Stimulated activated CD4-positive, alpha-beta T cell treated with anti-CD3 and anti-CD28 coated beads, Interleukin-4, amount 100 ng/mL, for 4 hours (primary cell): ENCODE measurements around the gene GOSR2.
A peak's percentile ranks its signal among the peaks of the same experiment; 100 is the strongest.
"Not testable (repeated sequence)": the region's sequence is repeated elsewhere in the genome, so short reads cannot be mapped to it uniquely, and the experiment has no call there.

Experiments
- DNase-seq, 2 experiments: peaks; one replicate each; pipeline ENCODE4 v3.0.0-alpha.2; 2020

The GOSR2 gene

GRCh38 chr17:46968224-46968834 is 45.4 kb downstream of the GOSR2 start:
- no peak for DNase-seq

DNA sequence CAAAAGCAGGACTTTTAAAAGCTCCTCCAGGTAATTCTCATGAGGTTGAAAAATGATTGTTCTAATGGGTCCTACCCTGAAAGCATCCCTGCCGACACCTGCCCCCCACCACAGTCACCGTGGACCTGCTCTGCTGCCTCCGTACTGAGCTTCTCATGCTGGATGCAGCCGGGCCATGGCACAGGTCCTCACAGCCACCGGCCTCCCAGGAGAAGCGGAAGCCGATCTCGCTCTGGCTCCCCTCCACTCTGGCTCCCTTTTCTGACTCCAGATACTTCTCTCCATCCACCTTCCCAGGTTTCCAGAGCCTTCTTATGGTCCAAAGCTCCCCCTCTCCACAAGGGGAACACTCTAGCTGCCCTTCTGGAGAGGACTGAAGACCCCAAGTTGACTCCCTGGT is 45.9 kb downstream of the GOSR2 start:
- no peak for DNase-seq

DNA sequence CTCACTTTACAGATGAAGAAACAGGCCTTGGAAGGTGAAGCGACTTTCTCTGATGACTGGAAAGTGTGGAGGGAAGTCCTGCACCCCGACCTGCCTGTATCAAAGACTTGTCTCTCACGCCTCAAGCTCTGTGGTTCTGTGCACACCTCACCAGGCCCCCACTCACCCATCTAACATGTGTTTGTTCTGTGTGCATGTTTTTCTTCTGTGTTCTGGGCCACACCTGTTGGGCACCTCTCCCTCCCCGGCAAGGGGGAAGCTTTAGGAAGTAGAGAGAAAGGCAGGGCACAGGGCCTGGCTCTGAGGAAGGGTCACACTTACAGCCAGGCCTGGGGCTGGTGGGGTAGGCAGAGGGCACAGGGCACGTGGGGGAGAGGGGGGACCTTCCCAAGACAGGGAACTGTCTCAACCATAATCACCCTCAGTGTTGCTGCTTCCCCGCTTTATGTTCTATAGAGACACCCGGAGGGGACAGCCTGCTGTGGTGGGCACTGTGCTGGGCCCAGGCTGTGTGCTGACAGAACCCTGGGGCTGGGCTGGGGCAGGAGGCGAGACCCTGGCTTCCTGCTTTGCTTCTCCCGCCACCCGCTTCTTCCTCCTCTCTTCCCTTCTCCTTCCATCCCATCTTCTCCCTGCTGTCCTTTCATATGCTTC is 48.8 kb downstream of the GOSR2 start:
- DNase-seq: no peak

- no peak for DNase-seq
Observed at GRCh38 chr17:46972346-46972745, 49.4 kb downstream of the GOSR2 start.

DNA sequence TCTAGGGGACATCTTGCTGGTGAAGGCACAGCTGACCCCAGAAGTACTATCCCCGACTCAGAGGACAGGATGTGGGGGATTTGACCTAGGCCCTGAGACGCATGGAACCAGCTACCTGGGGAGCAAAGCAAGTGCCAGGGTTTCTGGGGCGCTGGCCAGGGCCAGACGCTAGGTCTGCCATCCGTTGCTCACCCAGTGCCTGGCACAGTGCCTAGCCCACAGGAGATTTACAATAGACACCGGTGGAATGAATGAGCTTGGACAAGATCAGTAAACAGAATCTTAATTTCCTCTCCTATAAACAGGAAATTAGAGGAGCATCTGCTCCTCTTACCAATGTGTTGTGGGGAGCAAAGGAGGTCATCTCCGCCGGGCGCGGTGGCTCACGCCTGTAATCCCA is 51.1 kb downstream of the GOSR2 start:
- DNase-seq: no peak

- no peak for DNase-seq
Observed at GRCh38 chr17:46975287-46975686, 52.3 kb downstream of the GOSR2 start.

DNA sequence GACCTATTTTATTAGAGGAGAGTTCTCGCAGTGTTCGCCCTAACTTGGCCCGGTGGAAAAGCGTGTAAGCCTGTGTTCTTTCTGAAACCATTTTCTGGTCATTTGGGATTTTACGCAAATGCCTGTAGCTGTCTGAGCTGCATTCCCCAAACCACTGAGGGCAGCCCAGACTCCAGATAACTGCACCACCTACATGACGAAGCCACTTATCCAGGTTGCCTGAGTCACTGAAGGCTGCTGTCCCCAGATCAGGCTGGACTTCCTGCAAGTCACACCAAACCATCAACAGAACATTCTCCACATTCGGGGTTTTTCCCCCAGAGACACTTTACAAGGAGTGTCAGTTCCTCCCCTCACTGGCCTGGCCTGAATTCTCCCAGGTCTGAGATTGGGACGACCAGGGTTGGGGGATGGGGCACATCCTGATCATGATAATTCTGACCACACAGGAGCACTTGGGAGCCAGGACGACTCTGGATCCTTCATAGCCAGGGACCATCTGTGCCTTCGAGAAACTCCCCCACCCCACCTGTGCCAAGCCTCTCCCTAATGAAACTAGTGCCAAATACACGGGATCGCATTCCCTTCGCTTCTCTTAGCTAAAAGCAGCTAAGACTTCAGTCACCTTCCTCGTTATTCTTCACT is 53.8 kb downstream of the GOSR2 start:
- DNase-seq: no peak

DNA sequence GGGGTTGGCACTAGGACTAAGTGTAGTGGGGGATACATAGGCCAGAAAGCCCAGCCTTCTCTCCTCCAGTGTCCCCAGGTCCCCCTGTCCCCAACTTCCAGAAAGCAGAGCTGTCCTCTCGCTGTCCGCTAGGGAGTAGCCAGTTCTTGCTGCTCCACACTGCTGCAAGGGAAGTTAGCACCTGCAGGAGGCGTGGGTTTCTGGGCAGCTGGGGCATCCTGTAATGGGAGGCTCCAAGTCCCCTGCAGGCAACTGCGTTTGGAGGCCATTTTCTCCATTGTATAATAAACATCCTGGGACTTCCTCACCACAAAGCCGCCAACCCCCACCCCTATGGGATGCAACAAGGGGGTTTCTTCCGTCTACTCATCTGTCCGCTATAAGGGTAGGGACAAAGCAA is 54.4 kb downstream of the GOSR2 start:
- DNase-seq: no peak

- no peak for DNase-seq
Observed at GRCh38 chr17:46977750-46978488, 55.0 kb downstream of the GOSR2 start.

GRCh38 chr17:46978489-46979146 is 55.7 kb downstream of the GOSR2 start:
- peak in 1 of 2 experiments; percentile 16 for DNase-seq

GRCh38 chr17:46979147-46979863 is 56.3 kb downstream of the GOSR2 start, which contains the start of gene RPRML:
RPRML (minus strand) TSS chr17:46979253; CDS start chr17:46979007, 246 bp downstream.
- DNase-seq: peak; percentile 11 to 40

DNA sequence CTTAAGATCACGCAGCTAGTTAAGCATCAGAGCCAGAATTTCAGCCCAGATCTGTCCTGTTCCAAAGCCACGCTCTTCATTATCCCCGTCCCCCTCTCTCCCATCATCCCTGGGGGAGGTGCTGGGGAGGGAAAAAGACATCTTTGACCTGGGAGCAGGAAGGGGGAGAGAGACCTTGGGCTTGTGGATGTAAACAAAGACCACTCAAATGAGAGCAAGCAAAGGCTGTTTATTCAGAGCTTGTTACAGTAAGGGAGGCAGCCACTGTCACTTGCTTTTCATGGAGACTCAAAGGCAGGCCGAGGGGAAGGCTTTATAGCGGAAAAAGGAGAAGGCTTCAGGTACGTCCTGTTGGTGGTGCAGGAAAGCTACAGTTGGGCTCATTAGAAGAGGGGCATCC is 59.6 kb downstream of the GOSR2 start:
- DNase-seq: no peak

DNA sequence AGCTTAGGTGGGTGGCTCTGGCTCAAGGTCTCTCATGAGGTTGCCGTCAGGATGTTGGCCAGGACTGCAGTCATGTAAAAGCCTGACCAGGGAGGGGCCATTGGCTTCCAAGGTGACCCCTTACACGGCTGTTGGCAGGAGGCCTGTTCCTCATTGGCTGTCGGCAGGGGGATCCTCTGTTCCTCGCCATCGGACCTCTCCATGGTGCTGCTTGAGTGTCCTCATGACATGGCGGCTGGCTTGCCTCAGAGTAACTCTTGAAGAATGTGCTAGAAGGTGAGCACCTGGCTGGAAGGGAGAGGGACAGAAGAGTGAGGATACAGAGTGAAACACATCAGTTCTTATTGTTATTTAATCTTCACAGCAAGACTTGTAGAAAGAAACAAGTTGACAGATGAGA is 60.8 kb downstream of the GOSR2 start:
- no peak for DNase-seq

- DNase-seq: no peak
Observed at GRCh38 chr17:46984341-46984740, 61.4 kb downstream of the GOSR2 start.

DNA sequence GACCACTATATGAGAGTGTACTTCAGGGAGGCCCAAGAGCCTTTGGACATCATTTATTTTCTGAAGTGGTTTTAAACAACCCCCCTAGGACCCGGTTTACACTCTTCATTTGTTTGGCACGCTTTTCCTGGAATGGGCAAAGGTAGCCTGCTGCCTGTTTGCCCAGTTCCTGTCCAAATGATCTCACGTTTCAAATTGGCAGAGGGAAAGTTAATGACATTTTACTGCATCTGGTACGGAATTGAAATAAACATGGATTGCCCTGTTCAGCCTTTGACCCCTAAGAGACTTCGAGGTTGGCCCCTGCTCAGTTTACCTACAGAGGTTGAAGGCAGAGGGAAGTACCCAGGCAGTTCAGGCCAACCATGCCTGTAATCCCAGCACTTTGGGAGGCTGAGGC is 61.9 kb downstream of the GOSR2 start:
- DNase-seq: no peak

DNA sequence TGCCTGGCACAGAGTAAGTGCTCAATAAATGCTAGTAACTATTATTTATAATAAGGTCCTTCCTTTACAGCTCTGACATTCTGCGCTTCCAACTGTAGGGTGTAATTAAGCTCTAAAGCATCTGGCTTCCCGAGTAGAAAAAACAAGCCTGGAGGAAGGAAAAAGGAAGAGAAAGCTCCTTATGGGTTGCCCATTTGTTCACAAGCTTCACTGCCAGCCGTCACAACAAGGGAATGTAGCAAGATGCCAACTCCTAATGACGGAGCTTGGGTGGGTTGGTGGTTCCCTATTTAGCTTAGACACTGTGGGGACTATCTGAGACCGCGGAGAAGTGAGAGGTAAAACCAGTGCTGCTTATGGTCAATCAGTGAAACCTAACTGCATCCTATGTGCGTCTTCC is 63.4 kb downstream of the GOSR2 start:
- DNase-seq: no peak

DNA sequence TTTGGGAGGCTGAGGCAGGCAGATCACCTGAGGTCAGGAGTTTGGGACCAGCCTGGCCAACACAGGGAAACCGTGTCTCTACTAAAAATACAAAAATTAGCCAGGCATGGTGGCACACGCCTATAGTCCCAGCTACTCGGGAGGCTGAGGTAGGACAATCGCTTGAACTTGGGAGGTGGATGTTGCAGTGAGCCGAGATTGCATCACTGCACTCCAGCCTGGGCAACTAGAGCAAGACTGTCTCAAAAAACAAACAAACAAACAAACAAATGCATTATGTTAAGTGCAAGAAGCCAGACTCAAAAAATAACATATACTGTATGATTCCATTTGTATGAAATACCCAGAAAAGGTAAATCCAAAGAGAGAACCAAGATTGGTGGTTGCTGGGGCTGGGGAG is 65.0 kb downstream of the GOSR2 start:
- DNase-seq: not testable (repeated sequence)

GRCh38 chr17:46989637-46990431 is 66.9 kb downstream of the GOSR2 start:
- DNase-seq: no peak

GRCh38 chr17:46991617-46992016 is 68.7 kb downstream of the GOSR2 start:
- DNase-seq: no peak
